ENCODE data around the gene MAEL. TPM values are rescaled to one million over a fixed set of nuclear protein-coding genes. Genes with fewer than 3 reads are reported as not detected.

MAEL gene
- total and polyA plus RNA-seq, 2 of the 13 experiments (the other 11 are each of a cell fraction or from before 2014, with no cell fraction given): not detected

- no peaks in the 10 kb centered on the region for H3K4me1 ChIP-seq (ENCODE audit: insufficient read depth, low read length)
- no TSS peak for BruUV-seq (replicated peaks)
- intact Hi-C loops (cut with micrococcal nuclease; ENCODE audit: unreplicated experiment): loop anchor here (5.0 kb wide), 3 partner anchors 203 to 393 kb away; no protein-coding TSS in a partner anchor
- FAIRE-seq (no peak), ATAC-seq (no peak), DNase-seq (ENCODE audit: low spot score) (no peak)
- no peaks in the 10 kb centered on the region for H3K9me3 ChIP-seq (ENCODE audit: low read length)
- H4K20me1 ChIP-seq (ENCODE audit: insufficient read depth, low read length): no peaks in the 10 kb centered on the region
- no peak overlapping the region for H3K27ac ChIP-seq (ENCODE audit: extremely low read length, insufficient read depth, low read length)
- POLR2A ChIA-PET: no interaction called here
- peaks cover 2 to 30% of the 10 kb centered on the region in 2 experiments; a peak in 3 of 5 replicates for H3K27me3 ChIP-seq (ENCODE audit: control insufficient read depth in 1 of 2, insufficient read depth in 2 of 2, low read length in 2 of 2)
- H3K4me3 ChIP-seq (replicated peaks in 1 of 3; ENCODE audit: insufficient read depth in 1 of 3, low read depth in 2 of 3, low read length in 3 of 3): no peak overlapping the region
- H3K36me3 ChIP-seq (replicated peaks in 1 of 2; ENCODE audit: control insufficient read depth in 1 of 2, insufficient read depth in 2 of 2, low read length in 2 of 2): no peaks in the 10 kb centered on the region
- CTCF ChIA-PET (ENCODE audit: low intra/inter-chr PET ratio, low total read pairs): no interaction called here
- no peak overlapping the region for H3K4me2 ChIP-seq (ENCODE audit: low read depth, low read length)
- no peak overlapping the region for H2AFZ ChIP-seq (ENCODE audit: low read length)
- no peak overlapping the region for H3K9ac ChIP-seq (ENCODE audit: insufficient read depth, low read depth, low read length)
- H3K79me2 ChIP-seq (ENCODE audit: insufficient read depth, low read length): no peaks in the 10 kb centered on the region
- WGBS (ENCODE audit: low lambda C conversion rate): 19% methylated on average over 8 of the region's 9 CpGs
- in situ Hi-C loops (cut with HindIII; ENCODE audit: extremely low pct_ligation_motif_present, low pct_unique_long_range_greater_than_20kb): loop anchor here (5.0 to 10.0 kb wide), 4 partner anchors 63 to 470 kb away; no protein-coding TSS in a partner anchor
- TF ChIP-seq, protein P1, sequence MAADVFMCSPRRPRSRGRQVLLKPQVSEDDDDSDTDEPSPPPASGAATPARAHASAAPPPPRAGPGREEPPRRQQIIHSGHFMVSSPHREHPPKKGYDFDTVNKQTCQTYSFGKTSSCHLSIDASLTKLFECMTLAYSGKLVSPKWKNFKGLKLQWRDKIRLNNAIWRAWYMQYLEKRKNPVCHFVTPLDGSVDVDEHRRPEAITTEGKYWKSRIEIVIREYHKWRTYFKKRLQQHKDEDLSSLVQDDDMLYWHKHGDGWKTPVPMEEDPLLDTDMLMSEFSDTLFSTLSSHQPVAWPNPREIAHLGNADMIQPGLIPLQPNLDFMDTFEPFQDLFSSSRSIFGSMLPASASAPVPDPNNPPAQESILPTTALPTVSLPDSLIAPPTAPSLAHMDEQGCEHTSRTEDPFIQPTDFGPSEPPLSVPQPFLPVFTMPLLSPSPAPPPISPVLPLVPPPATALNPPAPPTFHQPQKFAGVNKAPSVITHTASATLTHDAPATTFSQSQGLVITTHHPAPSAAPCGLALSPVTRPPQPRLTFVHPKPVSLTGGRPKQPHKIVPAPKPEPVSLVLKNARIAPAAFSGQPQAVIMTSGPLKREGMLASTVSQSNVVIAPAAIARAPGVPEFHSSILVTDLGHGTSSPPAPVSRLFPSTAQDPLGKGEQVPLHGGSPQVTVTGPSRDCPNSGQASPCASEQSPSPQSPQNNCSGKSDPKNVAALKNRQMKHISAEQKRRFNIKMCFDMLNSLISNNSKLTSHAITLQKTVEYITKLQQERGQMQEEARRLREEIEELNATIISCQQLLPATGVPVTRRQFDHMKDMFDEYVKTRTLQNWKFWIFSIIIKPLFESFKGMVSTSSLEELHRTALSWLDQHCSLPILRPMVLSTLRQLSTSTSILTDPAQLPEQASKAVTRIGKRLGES (CRISPR knock-in tag; IDR thresholded peaks at IDR 0.05; ENCODE audit: borderline replicate concordance): no peak
- TF ChIP-seq TRIM24 (CRISPR knock-in tag; IDR thresholded peaks at IDR 0.05): no peak
- TF ChIP-seq MTA1 (CRISPR knock-in tag; IDR thresholded peaks at IDR 0.05; ENCODE audit: borderline replicate concordance): no peak
- no peak for TF ChIP-seq ZFY (CRISPR knock-in tag; IDR thresholded peaks at IDR 0.05)
- no peak for TF ChIP-seq MYPOP (CRISPR knock-in tag; IDR thresholded peaks at IDR 0.05)
- TF ChIP-seq GPN1 (CRISPR knock-in tag; IDR thresholded peaks at IDR 0.05; ENCODE audit: borderline replicate concordance): no peak
- TF ChIP-seq ZFP36 (IDR thresholded peaks at IDR 0.05; ENCODE audit: borderline replicate concordance, low read depth, low read length, partially characterized antibody): no peak
- TF ChIP-seq, protein P2, sequence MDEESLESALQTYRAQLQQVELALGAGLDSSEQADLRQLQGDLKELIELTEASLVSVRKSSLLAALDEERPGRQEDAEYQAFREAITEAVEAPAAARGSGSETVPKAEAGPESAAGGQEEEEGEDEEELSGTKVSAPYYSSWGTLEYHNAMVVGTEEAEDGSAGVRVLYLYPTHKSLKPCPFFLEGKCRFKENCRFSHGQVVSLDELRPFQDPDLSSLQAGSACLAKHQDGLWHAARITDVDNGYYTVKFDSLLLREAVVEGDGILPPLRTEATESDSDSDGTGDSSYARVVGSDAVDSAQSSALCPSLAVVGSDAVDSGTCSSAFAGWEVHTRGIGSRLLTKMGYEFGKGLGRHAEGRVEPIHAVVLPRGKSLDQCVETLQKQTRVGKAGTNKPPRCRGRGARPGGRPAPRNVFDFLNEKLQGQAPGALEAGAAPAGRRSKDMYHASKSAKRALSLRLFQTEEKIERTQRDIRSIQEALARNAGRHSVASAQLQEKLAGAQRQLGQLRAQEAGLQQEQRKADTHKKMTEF (CRISPR knock-in tag; IDR thresholded peaks at IDR 0.05): no peak
- no peak for TF ChIP-seq TAF1 (CRISPR knock-in tag; IDR thresholded peaks at IDR 0.05)
- TF ChIP-seq, protein P3, sequence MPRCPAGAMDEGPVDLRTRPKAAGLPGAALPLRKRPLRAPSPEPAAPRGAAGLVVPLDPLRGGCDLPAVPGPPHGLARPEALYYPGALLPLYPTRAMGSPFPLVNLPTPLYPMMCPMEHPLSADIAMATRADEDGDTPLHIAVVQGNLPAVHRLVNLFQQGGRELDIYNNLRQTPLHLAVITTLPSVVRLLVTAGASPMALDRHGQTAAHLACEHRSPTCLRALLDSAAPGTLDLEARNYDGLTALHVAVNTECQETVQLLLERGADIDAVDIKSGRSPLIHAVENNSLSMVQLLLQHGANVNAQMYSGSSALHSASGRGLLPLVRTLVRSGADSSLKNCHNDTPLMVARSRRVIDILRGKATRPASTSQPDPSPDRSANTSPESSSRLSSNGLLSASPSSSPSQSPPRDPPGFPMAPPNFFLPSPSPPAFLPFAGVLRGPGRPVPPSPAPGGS (CRISPR knock-in tag; IDR thresholded peaks at IDR 0.05): no peak
- no peak for TF ChIP-seq ZSCAN29 (CRISPR knock-in tag; conservative IDR thresholded peaks at IDR 0.05)
Measured at GRCh38 chr1:167064621-167065020, 75.5 kb downstream of the MAEL start.

Data from HepG2 (cell line).